CD8-positive, alpha-beta memory T cell (primary cell): ENCODE measurements around the gene RASSF3. TPM values are rescaled to one million over a fixed set of nuclear protein-coding genes. Genes with fewer than 3 reads are reported as not detected.

ENCODE experiments used
- CTCF ChIA-PET: fragments of 350-600 bp; sonication (Branson Sonifier 250); formaldehyde crosslinking; loops from one replicate; lab custom pipeline; 2021; ENCODE audit warnings: antibody characterized with exemption; lab: Charles Lee
- POLR2A ChIA-PET: fragments of 350-600 bp; sonication (Branson Sonifier 250); formaldehyde crosslinking; loops from one replicate; lab custom pipeline; 2021; ENCODE audit warnings: antibody characterized with exemption; lab: Charles Lee
- DNase-seq, 5 donors: peaks; one replicate each; pipeline versions ENCODE4 v3.0.0 to v3.0.0-alpha.2; 2020 to 2022; ENCODE audit warnings: mixed read lengths in 1 of 5
- H3K27ac ChIP-seq: one replicate; pipeline ENCODE4 v1.7.0; 2013; ENCODE audit warnings: low read depth, mild to moderate bottlenecking, low read length, moderate library complexity
- H3K27me3 ChIP-seq: 2 replicates; pipeline ENCODE4 v1.7.0; 2013; ENCODE audit warnings: low read length, mild to moderate bottlenecking; ENCODE audit not compliant: insufficient read depth, poor library complexity, severe bottlenecking
- H3K36me3 ChIP-seq: 2 replicates; pipeline ENCODE4 v1.7.0; 2013; ENCODE audit warnings: mild to moderate bottlenecking, low read length, moderate library complexity; ENCODE audit not compliant: insufficient read depth
- H3K4me1 ChIP-seq: 2 replicates; pipeline ENCODE4 v1.7.0; 2013; ENCODE audit warnings: mild to moderate bottlenecking, low read length, moderate library complexity; ENCODE audit not compliant: insufficient read depth
- H3K4me3 ChIP-seq: 2 replicates; pipeline ENCODE4 v1.7.0; 2013; ENCODE audit warnings: mild to moderate bottlenecking, low read length
- H3K9me3 ChIP-seq: 2 replicates; pipeline ENCODE4 v1.7.0; 2013; ENCODE audit warnings: mild to moderate bottlenecking, low read length
- H3K27ac Mint-ChIP-seq, 8 donors: one replicate each; pipeline ENCODE4 v1.8.0; 2020 to 2021; ENCODE audit warnings: mixed read lengths in 8 of 8, mild to moderate bottlenecking in 6 of 8, inconsistent platforms in 3 of 8, moderate library complexity in 3 of 8
- H3K27me3 Mint-ChIP-seq, 2 donors: one replicate each; pipeline ENCODE4 v1.8.0; 2020 to 2021; ENCODE audit warnings: mixed read lengths in 2 of 2, mild to moderate bottlenecking in 1 of 2, moderate library complexity in 1 of 2
- H3K36me3 Mint-ChIP-seq, 3 donors: one replicate each; pipeline ENCODE4 v1.8.0; 2020 to 2021; ENCODE audit warnings: mixed read lengths in 3 of 3, inconsistent platforms in 1 of 3, mild to moderate bottlenecking in 1 of 3
- H3K4me1 Mint-ChIP-seq, 3 donors: one replicate each; pipeline ENCODE4 v1.8.0; 2020 to 2021; ENCODE audit warnings: mixed read lengths in 3 of 3, inconsistent platforms in 1 of 3, mild to moderate bottlenecking in 1 of 3
- H3K4me3 Mint-ChIP-seq, 7 donors: one replicate each; pipeline ENCODE4 v1.8.0; 2020 to 2021; ENCODE audit warnings: mixed read lengths in 7 of 7, mild to moderate bottlenecking in 6 of 7, moderate library complexity in 4 of 7, inconsistent platforms in 2 of 7
- H3K9me3 Mint-ChIP-seq, 5 donors: one replicate each; pipeline ENCODE4 v1.8.0; 2020 to 2022; ENCODE audit warnings: mixed read lengths in 5 of 5, mild to moderate bottlenecking in 3 of 5, moderate library complexity in 2 of 5, inconsistent platforms in 1 of 5
- polyA plus RNA-seq: library from polyadenylated mRNA; unstranded; fragments of 300-500 nt; fragmentation: Illumina TruSeq; gene quantifications from one replicate; pipeline ENCODE4 v1.2.3, GENCODE V29; 2021
- total RNA-seq, 2 experiments: library from RNA; stranded (reverse); gene quantifications; one replicate each; pipeline ENCODE4 v1.2.3, GENCODE V29; 2021

The RASSF3 gene
- total and polyA plus RNA-seq, 3 experiments from 2014 or later: 4.0 to 59.2 (median 58.2) TPM

- Histone ChIP-seq H3K27me3 (no peaks in the 10 kb centered on the region), H3K27ac (no peak overlapping the region), H3K9me3 (no peaks in the 10 kb centered on the region), H3K4me3 (no peak overlapping the region), H3K4me1 (peaks cover 9% of the 10 kb centered on the region), H3K36me3 (peaks cover 23% of the 10 kb centered on the region)
- peaks cover 13 to 84% (median 39%) of the 10 kb centered on the region in 3 donors for H3K36me3 Mint-ChIP-seq
- H3K27ac Mint-ChIP-seq: no peak overlapping the region
- POLR2A ChIA-PET: no interaction called here
- DNase-seq: no peak
- H3K27me3 Mint-ChIP-seq: no peaks in the 10 kb centered on the region
- no peak overlapping the region for H3K4me3 Mint-ChIP-seq
- CTCF ChIA-PET: interaction anchor here (1.3 kb wide), 1 partner anchor 27 kb away, joined by 3 read pairs; no protein-coding TSS in a partner anchor
- no peaks in the 10 kb centered on the region for H3K9me3 Mint-ChIP-seq
- peaks cover 18 to 27% (median 21%) of the 10 kb centered on the region in 3 donors for H3K4me1 Mint-ChIP-seq
These were observed 110.6 kb downstream of the RASSF3 start for GRCh38 chr12:64720884-64721283.

- H3K36me3 ChIP-seq: peaks cover 16% of the 10 kb centered on the region
- ChIA-PET CTCF (interaction anchor here (0.9 to 2.5 kb wide), 3 partner anchors 13 to 173 kb away, joined by 3 to 8 read pairs (median 3); no protein-coding TSS in a partner anchor), POLR2A (no interaction called here)
- DNase-seq: no peak
- H3K4me3 Mint-ChIP-seq: no peak overlapping the region
- H3K4me3 ChIP-seq: no peak overlapping the region
- peaks cover 9% of the 10 kb centered on the region for H3K4me1 ChIP-seq
- H3K9me3 Mint-ChIP-seq: no peaks in the 10 kb centered on the region
- H3K27me3 ChIP-seq: no peaks in the 10 kb centered on the region
- H3K27ac ChIP-seq: no peak overlapping the region
- peaks cover 10 to 20% (median 15%) of the 10 kb centered on the region in 3 donors for H3K4me1 Mint-ChIP-seq
- peaks cover 18 to 78% (median 28%) of the 10 kb centered on the region in 3 donors for H3K36me3 Mint-ChIP-seq
- peak overlapping the region in 2 of 8 donors; percentile 18 to 71 for H3K27ac Mint-ChIP-seq
- no peaks in the 10 kb centered on the region for H3K9me3 ChIP-seq
- H3K27me3 Mint-ChIP-seq: no peaks in the 10 kb centered on the region
These were observed 112.5 kb downstream of the RASSF3 start for GRCh38 chr12:64722835-64723234.

GRCh38 chr12:64723630-64724029 is 113.3 kb downstream of the RASSF3 start:
- Histone ChIP-seq H3K4me3 (no peak overlapping the region), H3K4me1 (peaks cover 9% of the 10 kb centered on the region), H3K27me3 (no peaks in the 10 kb centered on the region), H3K27ac (no peak overlapping the region), H3K9me3 (no peaks in the 10 kb centered on the region), H3K36me3 (peaks cover 16% of the 10 kb centered on the region)
- Mint-ChIP-seq H3K4me1 (peaks cover 11 to 20% (median 15%) of the 10 kb centered on the region in 3 donors), H3K36me3 (peaks cover 18 to 74% (median 28%) of the 10 kb centered on the region in 3 donors), H3K27me3 (no peaks in the 10 kb centered on the region), H3K4me3 (peak overlapping the region in 1 of 7 donors; percentile 26), H3K27ac (peak overlapping the region; percentile 5 to 91 (median 80)), H3K9me3 (no peaks in the 10 kb centered on the region)
- CTCF ChIA-PET: interaction anchor here (0.9 to 2.5 kb wide), 3 partner anchors 14 to 174 kb away, joined by 3 to 8 read pairs (median 3); no protein-coding TSS in a partner anchor
- no peak for DNase-seq
- POLR2A ChIA-PET: no interaction called here

GRCh38 chr12:64724201-64724745 is 114.0 kb downstream of the RASSF3 start:
- H3K27me3 Mint-ChIP-seq: no peaks in the 10 kb centered on the region
- no peak overlapping the region for H3K27ac ChIP-seq
- H3K36me3 Mint-ChIP-seq: peaks cover 18 to 71% (median 30%) of the 10 kb centered on the region in 3 donors
- DNase-seq: no peak
- peaks cover 9% of the 10 kb centered on the region for H3K4me1 ChIP-seq
- CTCF ChIA-PET: interaction anchor here (2.5 kb wide), 1 partner anchor 175 kb away, joined by 8 read pairs; no protein-coding TSS in a partner anchor
- H3K9me3 Mint-ChIP-seq: no peaks in the 10 kb centered on the region
- H3K27me3 ChIP-seq: no peaks in the 10 kb centered on the region
- no peak overlapping the region for H3K4me3 ChIP-seq
- POLR2A ChIA-PET: no interaction called here
- no peak overlapping the region for H3K4me3 Mint-ChIP-seq
- H3K9me3 ChIP-seq: no peaks in the 10 kb centered on the region
- H3K36me3 ChIP-seq: peaks cover 16% of the 10 kb centered on the region
- peak overlapping the region in 3 of 8 donors; percentile 5 to 91 (median 89) for H3K27ac Mint-ChIP-seq
- peaks cover 11 to 20% (median 15%) of the 10 kb centered on the region in 3 donors for H3K4me1 Mint-ChIP-seq

GRCh38 chr12:64729909-64730587 is 119.8 kb downstream of the RASSF3 start:
- CTCF ChIA-PET: interaction anchor here (1.0 kb wide), 1 partner anchor 119 kb away, joined by 3 read pairs; no protein-coding TSS in a partner anchor
- peak in 1 of 5 donors; percentile 10 for DNase-seq
- Mint-ChIP-seq H3K27ac (peak overlapping the region; percentile 84 to 95 (median 94)), H3K36me3 (peaks cover 5 to 43% (median 29%) of the 10 kb centered on the region in 3 donors), H3K4me1 (peaks cover 23 to 24% (median 23%) of the 10 kb centered on the region in 3 donors), H3K4me3 (peak overlapping the region; percentile 42 to 69 (median 59)), H3K9me3 (no peaks in the 10 kb centered on the region), H3K27me3 (no peaks in the 10 kb centered on the region)
- POLR2A ChIA-PET: interaction anchor here (0.6 to 0.7 kb wide), 4 partner anchors 20 to 510 kb away, joined by 3 to 9 read pairs (median 6); no protein-coding TSS in a partner anchor
- Histone ChIP-seq H3K36me3 (no peaks in the 10 kb centered on the region), H3K4me1 (peaks cover 17% of the 10 kb centered on the region), H3K4me3 (no peak overlapping the region), H3K27me3 (no peaks in the 10 kb centered on the region), H3K27ac (peak overlapping the region; percentile 40), H3K9me3 (no peaks in the 10 kb centered on the region)

GRCh38 chr12:64730588-64730969 is 120.3 kb downstream of the RASSF3 start:
- POLR2A ChIA-PET: interaction anchor here (0.6 to 0.7 kb wide), 4 partner anchors 20 to 510 kb away, joined by 3 to 9 read pairs (median 6); no protein-coding TSS in a partner anchor
- Histone ChIP-seq H3K36me3 (no peaks in the 10 kb centered on the region), H3K27ac (peak overlapping the region; percentile 40), H3K9me3 (no peaks in the 10 kb centered on the region), H3K4me1 (peaks cover 17% of the 10 kb centered on the region), H3K4me3 (no peak overlapping the region), H3K27me3 (no peaks in the 10 kb centered on the region)
- CTCF ChIA-PET: no interaction called here
- H3K4me3 Mint-ChIP-seq: peak overlapping the region in 6 of 7 donors; percentile 44 to 69 (median 64)
- no peaks in the 10 kb centered on the region for H3K9me3 Mint-ChIP-seq
- peaks cover 5 to 44% (median 25%) of the 10 kb centered on the region in 3 donors for H3K36me3 Mint-ChIP-seq
- DNase-seq: no peak
- peaks cover 22 to 24% (median 23%) of the 10 kb centered on the region in 3 donors for H3K4me1 Mint-ChIP-seq
- no peaks in the 10 kb centered on the region for H3K27me3 Mint-ChIP-seq
- peak overlapping the region; percentile 84 to 95 (median 94) for H3K27ac Mint-ChIP-seq

GRCh38 chr12:64731683-64732082 is 121.4 kb downstream of the RASSF3 start:
- H3K27me3 ChIP-seq: no peaks in the 10 kb centered on the region
- Mint-ChIP-seq H3K27me3 (no peaks in the 10 kb centered on the region), H3K4me1 (peaks cover 21 to 23% (median 21%) of the 10 kb centered on the region in 3 donors), H3K27ac (peak overlapping the region in 5 of 8 donors; percentile 43 to 95 (median 94)), H3K9me3 (no peaks in the 10 kb centered on the region), H3K4me3 (no peak overlapping the region), H3K36me3 (peaks cover 7 to 51% (median 32%) of the 10 kb centered on the region in 3 donors)
- POLR2A ChIA-PET: no interaction called here
- peaks cover 17% of the 10 kb centered on the region for H3K4me1 ChIP-seq
- H3K4me3 ChIP-seq: no peak overlapping the region
- DNase-seq: no peak
- CTCF ChIA-PET: no interaction called here
- no peak overlapping the region for H3K27ac ChIP-seq
- no peaks in the 10 kb centered on the region for H3K9me3 ChIP-seq
- peaks cover 6% of the 10 kb centered on the region for H3K36me3 ChIP-seq
